Liver (tissue), 3 donors: ENCODE data around the gene NSD1.

Experiments used
- CTCF ChIP-seq: fragments of 150-350 bp; IDR thresholded peaks from 2 replicates; pipeline ENCODE4 v1.5.1; 2017; ENCODE audit warnings: improper control_type of control experiment, low read depth, low read length; ENCODE audit not compliant: missing input control
- GABPA ChIP-seq, 2 donors: IDR thresholded peaks in 1 of 2; conservative IDR thresholded peaks in 1 of 2; 2 replicates each; pipeline ENCODE4 v1.6.1; 2016; ENCODE audit warnings: antibody characterized with exemption in 2 of 2, mild to moderate bottlenecking in 1 of 2, moderate library complexity in 1 of 2
- ZBTB33 ChIP-seq: IDR thresholded peaks from 2 replicates; pipeline ENCODE4 v1.6.1; 2016; ENCODE audit warnings: antibody characterized with exemption
- donor health status: healthy.
- donor health status: healthy.

GRCh38 chr5:177098120-177098469 lies 35.5 kb upstream of the NSD1 start:
- TF ChIP-seq CTCF (no peak), GABPA (IDR thresholded peaks at IDR 0.05 in 1 of 2, conservative IDR thresholded peaks at IDR 0.05 in 1 of 2) (no peak), ZBTB33 (no peak)
